Stimulated activated CD8-positive, alpha-beta memory T cell treated with anti-CD3 and anti-CD28 coated beads, Interleukin-4, amount 100 ng/mL, for 48 hours (primary cell): Measurements from ENCODE around the gene LATS2.
"Not testable (repeated sequence)": the region's sequence is repeated elsewhere in the genome, so short reads cannot be mapped to it uniquely, and the experiment has no call there.

Experiments
- DNase-seq: peaks from one replicate; pipeline ENCODE4 v3.0.0-alpha.2; 2020

The LATS2 gene

DNA sequence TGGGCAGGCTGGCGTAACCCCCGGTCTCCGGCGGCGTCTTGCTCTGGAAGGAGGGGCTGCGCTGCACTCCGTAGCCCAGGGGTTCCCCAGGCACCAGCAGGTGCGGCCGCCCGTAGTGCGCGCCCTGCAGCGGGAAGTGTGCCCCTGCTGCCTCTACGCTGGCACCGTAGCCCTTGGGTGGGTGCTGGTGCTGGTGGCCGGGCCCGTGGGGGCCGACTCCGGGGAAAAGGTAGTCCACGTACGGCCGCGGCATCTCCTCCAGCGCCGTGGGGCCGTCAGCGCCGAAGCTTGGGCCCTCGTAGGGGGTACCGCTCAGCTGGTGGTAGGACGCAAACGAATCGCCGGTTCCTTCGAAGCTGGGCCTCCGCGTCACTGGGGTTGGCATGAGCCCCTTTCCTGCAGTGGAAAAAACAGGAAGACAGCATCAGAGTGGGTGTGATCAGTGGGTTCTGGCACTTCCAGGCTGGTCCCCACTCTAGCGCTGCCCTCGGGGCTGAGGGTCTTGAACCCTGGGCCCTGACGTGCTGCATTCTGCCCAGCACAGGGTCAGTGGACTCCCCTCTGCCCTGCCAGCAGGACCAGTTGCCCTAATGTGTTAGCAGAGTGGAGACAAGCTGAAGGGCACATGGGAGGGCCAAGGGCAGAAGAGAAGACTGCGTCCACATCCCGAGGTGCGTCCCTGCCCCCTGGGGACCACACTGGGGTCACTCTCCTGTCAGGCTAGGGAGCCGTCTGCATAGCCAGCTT lies 72.3 kb downstream of the LATS2 start:
- no peak for DNase-seq

GRCh38 chr13:20988033-20988908 lies 73.1 kb downstream of the LATS2 start:
- DNase-seq: no peak

DNA sequence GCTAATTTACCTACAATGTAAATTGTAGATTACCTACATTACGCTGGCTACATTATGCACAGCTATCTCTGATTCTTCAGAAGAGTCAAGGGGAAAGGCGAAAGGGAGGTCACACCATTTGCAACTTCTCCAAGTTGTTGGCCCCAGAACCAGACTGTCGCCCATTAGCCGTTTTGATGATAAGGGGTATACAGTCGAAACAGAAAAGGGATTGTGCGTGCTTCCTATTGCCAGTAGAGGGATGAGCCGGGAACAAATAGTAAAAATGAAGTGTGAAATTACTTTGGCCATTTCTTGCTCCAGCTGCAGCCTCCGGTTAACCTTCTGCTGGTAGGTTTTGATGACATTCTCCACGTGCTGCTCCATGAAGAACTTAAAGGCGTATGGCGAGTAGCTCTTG lies 73.8 kb downstream of the LATS2 start:
- no peak for DNase-seq

- DNase-seq: no peak
Measured at GRCh38 chr13:20984879-20985278, 76.5 kb downstream of the LATS2 start.

GRCh38 chr13:20983386-20983785 lies 78.0 kb downstream of the LATS2 start:
- DNase-seq: no peak

DNA sequence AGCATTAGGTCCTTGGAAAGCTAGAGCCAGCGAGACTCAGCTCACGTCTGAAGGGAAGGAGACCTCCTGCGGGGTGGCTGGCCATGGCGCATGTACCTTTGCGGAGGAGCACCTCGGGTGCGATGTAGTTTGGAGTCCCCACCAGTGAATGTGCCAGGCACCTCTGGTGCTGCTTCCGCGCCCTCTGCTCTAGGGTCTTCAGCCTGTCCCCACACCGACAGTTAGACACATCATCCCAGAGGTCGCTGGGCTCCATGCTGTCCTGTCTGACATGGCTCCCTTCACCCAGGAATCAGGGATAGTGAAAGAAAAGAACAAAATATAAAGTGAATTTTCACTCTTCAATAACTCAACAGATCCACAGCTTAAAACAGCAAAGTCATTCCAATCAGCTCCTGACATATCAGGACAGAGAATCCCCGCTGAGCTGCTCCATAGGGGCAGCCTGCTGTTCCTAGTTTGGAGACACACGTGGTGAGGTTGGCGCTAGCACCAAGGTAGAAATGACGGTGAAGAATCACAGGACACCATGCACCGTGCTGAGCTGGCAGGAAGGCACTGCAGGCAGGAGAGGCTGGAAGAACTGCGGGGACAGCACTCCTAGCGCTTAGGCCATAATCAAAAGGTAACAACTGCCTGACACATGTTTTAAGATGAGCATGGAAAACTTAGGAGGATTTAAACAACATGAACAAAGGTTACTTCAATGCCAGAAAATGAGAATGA lies 79.9 kb downstream of the LATS2 start:
- DNase-seq: no peak

DNA sequence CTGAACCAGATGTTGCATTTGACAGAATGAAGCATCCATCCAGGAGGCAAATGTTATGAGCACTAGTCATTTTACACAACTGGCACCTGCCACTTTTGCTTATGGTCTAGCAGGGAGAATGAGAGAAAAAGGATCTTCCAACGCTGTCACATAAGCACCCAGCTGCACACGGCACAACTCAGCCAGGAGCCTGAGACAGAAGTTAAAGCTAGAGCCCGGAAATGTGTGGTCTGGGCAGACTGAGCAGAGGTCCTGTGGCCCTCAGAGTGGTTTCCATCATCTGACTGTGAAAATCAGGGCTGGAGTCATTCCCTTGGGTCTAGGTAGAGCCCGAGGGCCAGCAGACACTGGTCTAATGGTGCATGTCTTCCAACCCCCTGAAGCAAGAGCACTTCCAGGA lies 80.5 kb downstream of the LATS2 start:
- no peak for DNase-seq

DNA sequence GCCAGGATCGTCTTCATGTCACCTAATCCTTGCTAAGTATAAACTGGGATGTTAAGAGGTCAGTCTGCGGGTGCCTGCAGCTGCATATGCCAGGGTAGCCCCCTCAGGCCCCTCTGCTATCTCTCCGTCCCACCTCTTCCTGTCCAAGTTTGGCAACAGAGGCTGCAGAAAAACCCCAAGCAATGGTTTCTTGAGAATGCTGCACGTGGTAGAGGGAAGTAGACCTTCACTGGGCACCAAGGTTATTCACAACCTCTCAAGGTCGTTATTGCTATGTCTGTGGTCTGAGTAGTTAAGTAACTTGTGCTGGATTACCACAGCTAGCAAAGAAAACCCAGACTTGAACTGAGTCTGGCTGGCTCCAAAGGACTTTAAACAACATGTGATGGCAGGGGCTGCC lies 81.0 kb downstream of the LATS2 start:
- DNase-seq: no peak

DNA sequence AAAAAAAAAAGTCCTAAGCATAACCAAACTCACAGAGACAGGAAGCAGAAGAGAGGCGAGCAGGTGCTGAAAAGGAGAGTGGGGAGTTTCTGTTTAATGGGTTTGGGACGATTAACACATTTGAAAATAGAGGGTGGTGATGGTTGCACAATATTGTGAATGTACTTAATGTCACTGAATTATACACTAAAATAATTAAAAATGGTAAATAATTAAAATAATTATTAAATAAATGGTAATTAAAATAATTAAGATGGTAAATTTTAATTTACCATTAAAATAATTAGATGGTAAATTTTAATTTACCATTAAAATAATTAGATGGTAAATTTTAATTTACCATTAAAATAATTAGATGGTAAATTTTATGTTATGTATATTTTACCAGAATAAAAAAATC lies 84.0 kb downstream of the LATS2 start:
- no peak for DNase-seq

DNA sequence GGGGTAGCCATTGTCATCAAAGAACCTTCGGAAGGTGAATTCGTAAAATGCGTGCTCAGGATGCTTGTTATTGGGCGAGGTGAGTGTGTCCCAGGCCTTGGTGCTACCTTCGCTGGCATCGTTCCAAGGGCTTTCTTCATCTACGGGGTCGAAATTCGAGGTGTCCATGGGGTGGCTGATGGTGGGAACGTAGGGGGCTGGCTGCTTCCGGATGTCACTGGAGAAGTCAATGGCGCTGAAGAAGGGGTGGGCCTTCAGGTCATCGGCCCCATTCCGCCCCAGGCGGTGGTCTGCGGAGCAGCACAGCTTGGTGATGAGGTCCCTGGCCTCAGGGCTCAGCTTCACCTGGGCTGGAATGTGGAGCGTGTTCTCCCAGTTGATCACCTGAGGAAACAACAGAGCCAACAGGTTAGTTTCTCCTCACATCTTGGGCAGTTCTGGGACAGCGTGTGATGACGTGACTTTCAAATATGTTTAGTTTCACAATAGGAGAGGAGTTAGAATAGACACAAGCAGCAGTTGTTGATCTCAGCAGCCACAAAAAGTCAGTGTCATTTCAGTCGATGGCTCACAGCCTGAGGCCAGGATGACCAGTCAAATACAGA lies 86.3 kb downstream of the LATS2 start:
- DNase-seq: no peak

DNA sequence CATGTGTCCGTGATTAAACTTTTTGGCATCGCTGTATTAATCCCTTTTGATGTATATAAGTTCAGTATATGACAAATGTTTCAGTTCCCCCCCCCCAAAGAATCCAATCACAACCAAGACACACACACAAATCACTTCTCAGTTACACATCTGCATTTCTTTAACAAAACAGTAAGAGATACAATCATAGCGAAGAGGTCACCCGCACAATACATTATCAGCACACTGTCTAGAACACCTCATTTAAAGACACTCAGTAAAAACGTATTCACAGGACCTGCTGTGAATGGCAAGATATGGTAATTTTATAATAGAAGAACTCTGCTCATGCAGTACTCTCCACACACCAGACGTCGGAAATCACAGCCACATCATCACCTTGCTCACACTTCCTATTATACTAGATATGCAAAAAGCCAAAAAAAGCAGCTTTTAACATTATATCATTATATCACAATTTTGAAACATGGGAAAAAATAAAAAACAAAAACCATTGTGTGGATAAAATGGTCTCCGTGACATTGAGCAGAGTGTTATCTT lies 87.4 kb downstream of the LATS2 start:
- DNase-seq: no peak

- no peak for DNase-seq
Measured at GRCh38 chr13:20972731-20973130, 88.7 kb downstream of the LATS2 start.

GRCh38 chr13:20969182-20969581 lies 92.2 kb downstream of the LATS2 start:
- no peak for DNase-seq

- no peak for DNase-seq
Measured at GRCh38 chr13:20968745-20969144, 92.6 kb downstream of the LATS2 start.

DNA sequence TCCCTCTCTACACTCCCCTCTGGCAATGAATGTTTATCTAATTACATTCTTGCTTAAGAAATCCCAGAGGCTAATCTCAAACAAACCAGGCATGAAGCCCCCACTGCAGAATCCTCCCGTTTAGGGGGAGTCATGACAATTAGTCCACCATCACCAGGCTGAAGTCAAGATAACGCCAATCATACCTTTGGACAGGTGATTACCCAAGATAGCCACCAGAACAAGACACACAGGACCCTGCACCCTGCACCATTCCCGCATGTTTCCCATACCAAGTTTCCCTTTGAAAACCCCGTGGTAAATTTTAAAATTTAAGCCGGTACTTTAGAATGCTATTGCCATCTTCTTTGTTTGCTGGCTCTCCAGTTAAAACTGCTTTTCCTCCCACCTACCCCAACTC lies 94.0 kb downstream of the LATS2 start:
- no peak for DNase-seq

- no peak for DNase-seq
Measured at GRCh38 chr13:20964904-20965303, 96.5 kb downstream of the LATS2 start.

- not testable (repeated sequence) for DNase-seq
Measured at GRCh38 chr13:20961663-20962062, 99.7 kb downstream of the LATS2 start.

GRCh38 chr13:20960663-20961309 lies 100.6 kb downstream of the LATS2 start:
- DNase-seq: no peak

DNA sequence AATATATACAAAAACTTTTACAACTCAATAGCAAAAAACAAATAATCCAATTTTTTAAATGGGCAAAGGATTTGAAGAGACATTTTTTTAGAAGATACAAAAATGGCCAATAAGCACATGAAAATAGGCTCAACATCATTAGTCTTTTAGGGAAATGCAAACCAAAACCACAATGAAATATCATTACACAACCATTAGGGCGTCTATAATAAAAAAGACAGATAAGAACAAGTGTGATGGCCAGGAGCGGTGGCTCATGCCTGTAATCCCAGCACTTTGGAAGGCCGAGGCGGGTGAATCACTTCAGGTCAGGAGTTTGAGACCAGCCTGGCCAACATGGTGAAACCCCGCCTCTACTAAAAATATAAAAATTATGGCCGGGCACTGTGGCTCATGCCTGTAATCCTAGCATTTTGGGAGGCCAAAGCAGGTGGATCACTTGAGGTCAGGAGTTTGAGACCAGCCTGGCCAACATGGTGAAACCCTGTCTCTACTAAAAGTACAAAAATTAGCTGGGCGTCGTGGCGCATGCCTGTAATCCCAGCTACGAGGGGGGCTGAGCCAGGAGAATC lies 104.3 kb downstream of the LATS2 start:
- DNase-seq: not testable (repeated sequence)

DNA sequence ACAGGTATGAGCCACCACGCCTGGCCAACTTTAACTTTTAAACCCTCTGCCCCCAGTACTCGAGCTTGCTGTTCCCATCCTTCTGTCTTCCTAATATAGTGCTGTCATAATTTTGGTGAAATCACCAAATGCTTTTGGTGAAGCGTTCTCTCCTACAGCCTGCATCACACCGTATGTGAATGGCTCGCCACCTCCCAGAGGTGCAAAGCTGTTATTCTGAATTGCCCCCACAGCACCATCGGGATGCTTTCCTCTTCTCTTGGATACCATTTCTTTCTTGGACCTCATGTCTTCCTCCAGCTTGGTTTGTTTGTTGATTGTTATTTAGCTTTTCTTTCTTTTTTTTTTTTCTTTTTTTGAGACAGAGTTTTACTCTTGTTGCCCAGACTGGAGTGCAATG lies 105.9 kb downstream of the LATS2 start:
- DNase-seq: no peak

DNA sequence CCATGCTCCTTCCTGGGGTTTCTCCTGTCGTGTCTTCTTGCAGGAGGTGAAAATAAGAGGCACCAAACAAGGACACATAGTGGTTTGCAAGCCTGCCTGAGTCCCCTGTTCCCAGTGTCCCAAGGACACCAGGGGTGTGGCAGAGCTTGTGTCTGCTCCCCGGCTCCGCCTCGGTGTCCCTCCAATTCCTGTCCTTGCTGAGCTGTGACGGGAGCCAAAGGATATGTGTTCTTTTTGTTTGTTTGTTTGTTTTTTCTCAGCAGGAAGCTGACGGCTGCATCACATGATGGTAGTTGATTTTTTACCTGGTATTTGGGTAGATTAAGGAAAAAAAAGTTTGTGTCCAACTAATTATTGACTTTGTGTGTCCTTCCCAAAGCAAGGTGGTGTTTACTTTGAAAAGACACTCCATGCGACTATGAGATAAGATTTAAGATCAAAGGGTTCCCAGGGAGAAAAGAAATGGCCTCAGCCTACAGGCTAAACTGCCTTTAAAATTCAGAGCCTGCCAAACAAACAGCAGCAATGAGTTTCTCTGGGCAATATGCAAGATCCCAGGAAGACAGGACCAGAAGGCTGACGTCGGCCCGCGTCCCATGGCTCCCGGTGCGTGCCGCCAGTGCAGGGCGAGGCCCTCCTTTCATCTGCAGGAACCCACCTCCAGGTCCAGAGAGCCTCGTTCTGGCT lies 108.0 kb downstream of the LATS2 start:
- DNase-seq: no peak
